HG03196 (cell line): ENCODE data around the gene SLX4IP.

Source experiments
- ATAC-seq: cut with Tn5 transposase; IDR thresholded peaks from one replicate; pipeline ENCODE4 v1.9.1; 2021; ENCODE audit not compliant: unreplicated experiment

SLX4IP gene

DNA sequence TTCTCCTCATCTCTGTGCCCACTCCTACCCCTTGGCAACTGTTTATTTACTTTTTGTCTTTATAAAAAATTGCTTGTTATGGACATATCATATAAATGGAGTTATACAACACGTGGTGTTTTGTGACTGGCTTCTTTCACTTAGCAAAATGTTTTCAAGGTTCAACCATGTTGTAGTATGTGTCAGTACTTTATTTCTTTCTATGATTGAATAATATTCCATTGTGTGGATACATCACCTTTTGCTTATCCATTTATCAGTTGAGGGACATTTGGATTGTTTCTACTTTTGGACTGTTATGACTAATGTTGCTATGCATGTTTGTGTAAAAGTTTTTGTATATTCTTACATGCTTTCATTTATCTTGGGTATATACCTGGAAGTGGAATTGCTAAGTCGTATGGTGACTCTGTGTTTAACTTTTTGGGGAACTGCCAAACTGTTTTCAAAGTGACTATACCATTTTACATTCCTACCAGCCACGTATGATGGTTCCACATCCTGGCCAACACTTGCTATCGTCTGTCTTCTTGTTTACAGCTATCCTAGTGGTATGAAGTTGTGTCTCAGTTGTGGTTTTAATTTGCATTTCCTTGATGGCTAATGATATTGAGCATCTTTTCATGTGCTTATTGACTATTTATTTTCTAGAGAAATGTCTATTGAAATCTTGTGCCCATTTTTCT lies 84.4 kb downstream of the SLX4IP start:
- ATAC-seq = no peak

- no peak for ATAC-seq
Measured at GRCh38 chr20:10520528-10520927, 85.4 kb downstream of the SLX4IP start.

DNA sequence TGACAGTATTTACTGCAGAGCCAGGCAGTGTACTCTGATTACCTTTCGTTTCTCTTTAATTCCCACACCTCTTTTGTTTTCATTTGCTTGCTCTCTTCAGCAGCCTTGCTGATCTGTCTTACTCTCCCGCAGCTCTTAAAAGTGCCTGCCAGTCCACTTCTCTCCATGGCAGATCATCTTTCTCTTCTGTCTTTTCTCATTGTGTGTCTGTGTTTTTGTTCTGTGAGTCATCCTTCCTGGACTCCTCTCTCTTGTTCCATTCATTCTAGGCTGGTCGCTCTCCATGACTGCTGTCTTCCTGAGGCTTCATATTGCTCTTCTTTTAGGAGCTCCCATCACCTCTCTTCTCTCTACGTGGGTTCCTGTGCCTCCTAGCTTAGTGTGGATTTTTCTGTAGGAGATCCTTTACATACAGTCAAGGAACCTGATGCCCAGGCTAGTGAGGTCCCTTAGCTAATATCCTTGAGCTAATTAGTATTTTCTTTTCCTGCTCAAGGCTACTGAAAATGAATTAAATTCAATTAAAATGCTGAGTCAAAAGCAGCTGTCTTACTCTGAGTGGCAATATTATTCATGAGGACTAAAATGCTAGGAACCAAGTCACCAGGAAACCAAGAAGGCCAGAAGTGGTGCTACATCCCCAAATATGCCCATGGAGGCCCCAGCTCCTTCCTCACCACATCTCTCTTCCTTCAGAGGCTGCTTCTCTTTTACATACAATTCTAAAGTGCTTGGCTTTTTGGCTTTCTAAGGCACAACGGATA lies 86.1 kb downstream of the SLX4IP start:
- no peak for ATAC-seq

DNA sequence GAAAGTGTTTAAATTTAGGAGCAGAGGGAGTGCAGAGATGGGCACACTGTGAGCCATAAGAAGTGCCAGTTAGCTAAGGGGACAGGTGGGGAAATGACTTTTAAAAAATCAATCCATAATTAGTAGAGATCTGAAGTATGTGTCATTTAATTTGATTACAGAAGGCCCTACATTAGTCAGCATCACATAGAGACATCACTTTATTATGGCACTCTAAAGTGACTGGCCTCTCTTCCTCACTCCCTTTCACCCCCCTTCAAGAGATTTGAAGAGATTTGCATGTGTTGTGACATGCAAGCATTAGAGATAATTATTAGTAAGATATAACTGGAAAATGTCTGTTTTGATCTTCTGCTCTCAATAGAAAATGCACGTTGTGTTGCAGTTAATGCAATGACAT lies 86.7 kb downstream of the SLX4IP start:
- ATAC-seq = no peak

- no peak for ATAC-seq
Measured at GRCh38 chr20:10522328-10522727, 87.2 kb downstream of the SLX4IP start.

GRCh38 chr20:10523443-10523842 lies 88.3 kb downstream of the SLX4IP start:
- ATAC-seq = no peak

GRCh38 chr20:10524034-10524476 lies 89.0 kb downstream of the SLX4IP start:
- no peak for ATAC-seq

DNA sequence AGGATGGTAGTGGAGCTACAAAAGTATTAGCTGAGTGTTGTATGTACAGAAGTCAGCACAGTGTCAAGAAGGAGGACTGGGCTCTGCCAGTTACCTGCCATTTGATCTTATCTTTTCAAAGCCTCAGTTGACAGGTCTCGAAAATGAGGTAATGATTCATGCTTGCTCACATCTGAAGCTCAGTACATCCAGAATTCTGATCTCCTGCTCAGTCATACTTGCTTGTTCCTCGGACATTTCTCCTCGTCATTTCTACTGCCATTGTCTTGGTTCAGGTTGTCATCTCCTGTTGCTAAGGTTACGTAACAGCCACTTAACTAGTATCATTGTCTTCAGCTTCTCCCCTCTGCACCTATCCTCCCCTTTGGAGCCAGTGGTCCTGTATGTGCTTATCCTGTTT lies 89.5 kb downstream of the SLX4IP start:
- no peak for ATAC-seq

- ATAC-seq = no peak
Measured at GRCh38 chr20:10527781-10528180, 92.7 kb downstream of the SLX4IP start.

- ATAC-seq = no peak
Measured at GRCh38 chr20:10530883-10531282, 95.8 kb downstream of the SLX4IP start.

DNA sequence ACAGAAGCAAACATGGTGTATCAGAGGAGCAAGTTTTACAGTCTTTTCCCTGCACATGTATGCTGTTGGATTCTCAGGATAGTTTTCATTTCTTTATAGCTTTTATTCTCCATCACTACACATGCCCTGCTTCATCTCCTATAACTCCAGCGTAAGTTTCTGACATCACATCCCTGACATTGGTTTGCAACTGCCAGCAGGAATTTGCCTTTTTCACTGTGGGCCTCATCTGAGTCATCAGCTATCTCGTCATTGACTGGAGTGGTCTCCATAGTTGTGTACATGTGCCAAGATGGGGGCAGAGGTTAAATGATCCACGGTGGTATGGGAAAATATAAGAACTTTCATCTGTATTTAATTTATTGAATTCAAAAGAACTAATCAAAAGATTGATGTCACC lies 96.7 kb downstream of the SLX4IP start:
- no peak for ATAC-seq

DNA sequence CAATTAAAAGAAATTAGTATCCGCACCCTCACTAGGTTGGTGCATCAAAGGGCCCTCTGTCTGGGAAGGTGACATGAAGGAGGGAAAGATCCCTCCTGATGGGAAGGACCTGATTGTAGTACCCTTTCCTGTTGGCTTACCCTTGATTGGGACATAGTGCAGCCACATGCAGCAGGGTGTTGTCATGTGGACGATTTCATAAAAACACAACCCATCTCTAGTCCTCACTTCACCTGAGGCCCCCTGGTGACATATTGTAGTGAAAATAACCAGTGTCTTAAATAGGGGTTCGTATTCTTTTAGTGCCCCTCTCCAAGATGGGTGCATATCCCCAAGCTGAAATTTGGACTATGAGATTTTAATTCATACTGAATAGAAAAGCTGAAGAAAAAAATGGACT lies 97.3 kb downstream of the SLX4IP start:
- no peak for ATAC-seq

DNA sequence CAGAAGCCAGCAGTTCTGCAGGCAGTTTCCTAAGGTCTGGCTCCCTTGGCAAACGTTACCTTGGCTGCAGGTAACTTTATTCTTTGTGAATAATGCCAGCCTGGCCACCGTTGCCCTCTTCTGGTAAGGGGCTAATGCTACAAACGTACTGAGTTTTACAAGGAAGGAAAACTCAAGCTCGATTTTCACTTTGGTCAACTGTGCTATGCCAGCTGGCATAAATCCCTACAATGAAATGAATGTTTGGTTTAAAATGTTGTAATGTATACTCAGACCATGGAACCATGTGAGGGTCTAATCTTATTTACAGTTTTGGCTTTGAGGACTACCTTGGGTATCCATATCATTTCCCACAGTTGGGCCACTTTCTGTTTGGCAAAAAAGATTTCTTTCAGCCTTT lies 101.4 kb downstream of the SLX4IP start:
- ATAC-seq = no peak

GRCh38 chr20:10537850-10538480 lies 102.9 kb downstream of the SLX4IP start:
- ATAC-seq = no peak

DNA sequence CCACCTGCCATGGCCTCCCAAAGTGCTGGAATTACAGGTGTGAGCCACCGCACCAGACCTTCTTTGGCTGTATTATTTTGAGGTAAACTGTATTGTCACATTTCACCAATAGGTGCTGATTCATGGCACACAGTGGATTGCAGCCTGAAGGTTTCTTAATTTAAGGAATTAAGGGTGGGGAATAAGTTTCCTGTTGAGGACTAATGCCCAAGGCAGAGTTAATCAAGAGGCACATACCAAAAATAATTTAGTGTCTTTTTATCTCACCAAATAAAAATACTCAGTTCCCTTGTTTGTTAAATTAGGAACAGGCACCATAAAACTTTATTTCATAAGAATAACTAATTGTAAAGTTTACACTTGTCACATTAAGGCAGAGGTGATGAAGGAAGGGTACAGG lies 103.7 kb downstream of the SLX4IP start:
- ATAC-seq = no peak

- no peak for ATAC-seq
Measured at GRCh38 chr20:10539818-10540553, 104.9 kb downstream of the SLX4IP start.

DNA sequence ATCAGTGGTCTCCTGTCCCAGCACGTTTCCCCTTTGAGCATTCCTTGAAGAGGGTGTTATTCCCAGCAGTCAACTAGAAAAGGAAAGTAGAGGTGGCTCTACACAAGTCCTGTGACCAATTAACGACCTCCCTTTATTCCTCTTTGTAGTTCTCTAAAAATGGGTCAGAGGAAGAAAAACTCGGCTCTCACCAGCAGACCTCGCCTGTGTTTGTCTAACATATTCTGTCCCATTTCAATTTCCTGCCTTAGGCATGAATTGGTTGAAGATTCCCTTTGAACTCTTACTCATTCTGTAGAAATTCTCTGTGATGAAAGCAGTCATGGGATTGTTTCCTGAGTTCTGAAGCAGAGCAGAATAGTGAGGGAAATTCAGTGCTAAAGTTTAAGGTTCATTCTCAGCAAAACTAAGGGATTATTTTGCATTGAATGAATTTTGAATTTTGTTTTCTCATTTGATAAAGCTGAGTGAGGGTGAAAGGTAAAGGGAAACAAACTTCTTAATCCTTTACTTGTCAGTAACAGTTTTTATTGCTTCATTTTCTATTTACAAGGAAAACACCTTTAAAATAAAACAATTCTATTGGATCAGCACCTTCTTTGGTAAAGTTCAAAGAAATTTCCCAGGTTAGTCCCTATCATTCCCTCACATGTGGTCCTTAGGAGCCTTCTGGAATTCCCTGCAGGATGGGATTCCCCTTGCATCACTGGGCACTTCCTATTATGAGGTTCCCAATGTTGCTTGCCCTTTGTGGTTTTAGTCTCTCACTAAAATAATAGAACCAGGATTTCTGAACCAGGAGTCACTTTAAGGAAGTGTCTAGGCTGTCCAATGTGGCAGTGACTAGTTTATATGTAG lies 105.8 kb downstream of the SLX4IP start:
- ATAC-seq = no peak

DNA sequence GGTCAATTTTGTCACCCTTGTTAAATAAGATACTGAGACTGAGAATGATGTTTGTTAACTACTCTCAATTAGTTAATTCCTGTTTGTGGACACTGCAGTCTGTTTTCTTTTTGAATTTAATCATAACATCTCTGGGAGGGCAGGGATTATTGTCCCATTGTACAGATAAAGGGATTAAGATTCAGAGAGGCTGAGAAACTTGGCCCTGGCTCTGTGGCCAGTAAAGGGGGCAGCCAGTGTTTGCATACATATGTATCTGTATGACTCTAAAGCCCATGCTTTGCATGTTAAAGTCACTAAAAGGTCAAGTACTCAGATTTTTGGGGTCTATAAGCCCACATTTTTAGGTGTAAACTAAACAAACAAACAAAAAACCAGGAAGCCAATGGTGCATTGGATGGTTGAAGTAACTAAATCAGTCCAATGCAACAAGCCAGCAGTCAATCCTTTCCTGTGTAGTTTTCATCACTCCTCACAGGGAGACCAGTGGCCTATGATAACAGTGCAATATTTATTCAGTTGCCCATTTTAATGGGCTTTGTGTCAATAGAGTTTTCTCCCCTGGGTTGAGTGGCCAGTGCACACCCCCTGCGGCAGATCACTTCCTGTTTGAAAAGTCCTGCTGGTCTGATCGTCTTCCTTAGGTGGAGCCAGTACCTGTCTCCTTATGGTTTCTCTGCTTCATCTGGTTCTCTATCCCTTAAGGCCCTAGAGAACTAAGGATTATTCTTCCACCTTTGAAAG lies 106.7 kb downstream of the SLX4IP start:
- ATAC-seq = no peak

DNA sequence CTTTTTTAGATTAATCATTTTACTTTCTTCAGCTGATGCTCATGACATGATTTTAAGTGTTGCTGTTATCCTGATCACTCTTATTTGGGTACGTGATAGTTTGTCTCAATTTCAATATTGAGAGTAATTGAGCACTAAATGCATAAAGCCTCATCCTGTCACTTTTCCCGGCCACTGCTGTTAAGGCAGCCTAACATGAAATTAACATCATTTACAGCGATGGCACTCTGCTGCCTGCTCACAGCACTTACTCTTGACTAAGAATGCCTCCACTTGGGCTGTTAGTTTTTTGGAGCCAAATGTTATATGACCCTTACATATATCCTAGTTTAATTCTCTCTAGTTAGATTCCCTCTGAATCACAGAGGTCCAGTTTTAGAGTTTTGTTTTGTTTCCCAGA lies 107.3 kb downstream of the SLX4IP start:
- ATAC-seq = no peak

- no peak for ATAC-seq
Measured at GRCh38 chr20:10543480-10543879, 108.4 kb downstream of the SLX4IP start.
